Measurements from ENCODE around the gene ZMYM2. TPM values are rescaled to one million over a fixed set of nuclear protein-coding genes. Genes with fewer than 3 reads are reported as not detected.

Gene ZMYM2
- total RNA-seq, 2 donors from 2014 or later, result 94.2 to 102 TPM

- H3K27ac ChIP-seq, result no peak overlapping the region
- no peaks in the 10 kb centered on the region for H3K27me3 ChIP-seq (replicated peaks; ENCODE audit: insufficient read depth)
- peaks cover 0 to 10% of the 10 kb centered on the region in 2 donors for H3K4me1 ChIP-seq (ENCODE audit: control insufficient read depth in 1 of 2, low read depth in 2 of 2)
- ATAC-seq (ENCODE audit: insufficient number of reproducible peaks, low FRiP score, low read depth), result no peak
- H3K4me3 ChIP-seq, result no peak overlapping the region
- TF ChIP-seq CTCF (IDR thresholded peaks at IDR 0.05), result no peak
- H3K9me3 ChIP-seq, result no peaks in the 10 kb centered on the region
- no peak for DNase-seq (ENCODE audit: low spot score)
- no peaks in the 10 kb centered on the region for H3K36me3 ChIP-seq
These were observed 144.1 kb downstream of the ZMYM2 start for GRCh38 chr13:20102525-20103180.

GRCh38 chr13:20105161-20105689, 146.7 kb downstream of the ZMYM2 start:
- no peak for DNase-seq (ENCODE audit: low spot score)
- H3K4me3 ChIP-seq, result no peak overlapping the region
- no peaks in the 10 kb centered on the region for H3K36me3 ChIP-seq
- no peak for TF ChIP-seq CTCF (IDR thresholded peaks at IDR 0.05)
- no peak for ATAC-seq (ENCODE audit: insufficient number of reproducible peaks, low FRiP score, low read depth)
- H3K4me1 ChIP-seq (ENCODE audit: control insufficient read depth in 1 of 2, low read depth in 2 of 2), result peaks cover 0 to 10% of the 10 kb centered on the region in 2 donors
- H3K9me3 ChIP-seq, result no peaks in the 10 kb centered on the region
- no peak overlapping the region for H3K27ac ChIP-seq
- no peaks in the 10 kb centered on the region for H3K27me3 ChIP-seq (replicated peaks; ENCODE audit: insufficient read depth)

GRCh38 chr13:20106742-20107141, 148.2 kb downstream of the ZMYM2 start:
- DNase-seq (ENCODE audit: low spot score), result no peak
- Histone ChIP-seq H3K4me1 (ENCODE audit: control insufficient read depth in 1 of 2, low read depth in 2 of 2) (peaks cover 0 to 10% of the 10 kb centered on the region in 2 donors), H3K4me3 (no peak overlapping the region), H3K27me3 (replicated peaks; ENCODE audit: insufficient read depth) (no peaks in the 10 kb centered on the region), H3K9me3 (no peaks in the 10 kb centered on the region), H3K27ac (no peak overlapping the region), H3K36me3 (no peaks in the 10 kb centered on the region)
- no peak for ATAC-seq (ENCODE audit: insufficient number of reproducible peaks, low FRiP score, low read depth)
- TF ChIP-seq CTCF (IDR thresholded peaks at IDR 0.05), result no peak

GRCh38 chr13:20109037-20109436, 150.5 kb downstream of the ZMYM2 start:
- no peaks in the 10 kb centered on the region for H3K36me3 ChIP-seq
- H3K27ac ChIP-seq, result no peak overlapping the region
- no peaks in the 10 kb centered on the region for H3K9me3 ChIP-seq
- ATAC-seq (ENCODE audit: insufficient number of reproducible peaks, low FRiP score, low read depth) (no peak), DNase-seq (ENCODE audit: low spot score) (no peak)
- H3K4me1 ChIP-seq (ENCODE audit: control insufficient read depth in 1 of 2, low read depth in 2 of 2), result peaks cover 0 to 10% of the 10 kb centered on the region in 2 donors
- no peak overlapping the region for H3K4me3 ChIP-seq
- H3K27me3 ChIP-seq (replicated peaks; ENCODE audit: insufficient read depth), result no peaks in the 10 kb centered on the region
- no peak for TF ChIP-seq CTCF (IDR thresholded peaks at IDR 0.05)

- Histone ChIP-seq H3K4me1 (ENCODE audit: control insufficient read depth in 1 of 2, low read depth in 2 of 2) (peaks cover 0 to 6% of the 10 kb centered on the region in 2 donors), H3K27me3 (replicated peaks; ENCODE audit: insufficient read depth) (no peaks in the 10 kb centered on the region), H3K27ac (no peak overlapping the region), H3K36me3 (no peaks in the 10 kb centered on the region), H3K4me3 (no peak overlapping the region), H3K9me3 (no peaks in the 10 kb centered on the region)
- no peak for ATAC-seq (ENCODE audit: insufficient number of reproducible peaks, low FRiP score, low read depth)
- DNase-seq (ENCODE audit: low spot score), result no peak
- TF ChIP-seq CTCF (IDR thresholded peaks at IDR 0.05), result no peak
These were observed 155.6 kb downstream of the ZMYM2 start for GRCh38 chr13:20114066-20114610.
